Esophagus (tissue), 2 donors: ENCODE data around the gene TTN. TPM values are rescaled to one million over a fixed set of nuclear protein-coding genes. Genes with fewer than 3 reads are reported as not detected.

Experiments used
- H3K27ac ChIP-seq, 2 donors: one replicate each; pipeline ENCODE4 v1.5.1; 2013; ENCODE audit warnings: low read depth in 2 of 2, mild to moderate bottlenecking in 2 of 2, inconsistent platforms in 1 of 2, low read length in 1 of 2, moderate library complexity in 1 of 2
- H3K27me3 ChIP-seq, 2 donors: one replicate each; pipeline ENCODE4 v1.6.1; 2013; ENCODE audit warnings: low read length in 2 of 2, control low read depth in 1 of 2, mild to moderate bottlenecking in 1 of 2; ENCODE audit not compliant: insufficient read depth in 2 of 2, control insufficient read depth in 1 of 2
- H3K36me3 ChIP-seq, 2 donors: one replicate each; pipeline ENCODE4 v1.6.1; 2013; ENCODE audit warnings: low read length in 1 of 2; ENCODE audit not compliant: control insufficient read depth in 2 of 2, insufficient read depth in 2 of 2
- H3K4me1 ChIP-seq, 2 donors: one replicate each; pipeline ENCODE4 v1.6.1; 2013; ENCODE audit warnings: low read length in 1 of 2; ENCODE audit not compliant: control insufficient read depth in 2 of 2, insufficient read depth in 2 of 2
- H3K4me3 ChIP-seq, 2 donors: one replicate each; pipeline ENCODE4 v1.5.1; 2013; ENCODE audit warnings: low read length in 2 of 2, mild to moderate bottlenecking in 2 of 2, low read depth in 1 of 2, moderate library complexity in 1 of 2
- H3K9me3 ChIP-seq, 2 donors: one replicate each; pipeline ENCODE4 v1.6.1; 2013; ENCODE audit warnings: mild to moderate bottlenecking in 2 of 2, low read depth in 1 of 2, low read length in 1 of 2, moderate library complexity in 1 of 2; ENCODE audit not compliant: control insufficient read depth in 2 of 2, insufficient read depth in 1 of 2
- WGBS, 2 donors: extraction: QIAGEN DNeasy Blood & Tissue Kit; methylation state at CpG; one replicate each; pipeline ENCODE4 v1.1.7; 2013; 5-methylcytosine and 5-hydroxymethylcytosine counted together
- polyA plus RNA-seq, 2 donors: library from polyadenylated mRNA; stranded (reverse); fragments of 200-250 nt; gene quantifications; one replicate each; pipeline ENCODE4 v1.2.3, GENCODE V29; 2013
- donor health status: healthy with polysubstance abuse.
- donor health status: Bipolar disorder and iron deficiency.

The TTN gene
- polyA plus RNA-seq, 2 donors: 0.09 to 0.59 TPM

- H3K4me1 ChIP-seq: no peaks in the 10 kb centered on the region
- no peak overlapping the region for H3K4me3 ChIP-seq
- H3K27ac ChIP-seq: no peak overlapping the region
- WGBS, 2 donors: 93 to 95% methylated on average over 5 of the region's 5 CpGs
- H3K9me3 ChIP-seq: no peaks in the 10 kb centered on the region
- H3K36me3 ChIP-seq: no peaks in the 10 kb centered on the region
- H3K27me3 ChIP-seq: no peaks in the 10 kb centered on the region
Observed at GRCh38 chr2:178731300-178731699, 75.9 kb downstream of the TTN start.

GRCh38 chr2:178730049-178730448, 77.2 kb downstream of the TTN start:
- H3K36me3 ChIP-seq: no peaks in the 10 kb centered on the region
- no peak overlapping the region for H3K4me3 ChIP-seq
- whole genome bisulfite sequencing, 2 donors: 89 to 91% methylated on average over 2 of the region's 2 CpGs
- no peak overlapping the region for H3K27ac ChIP-seq
- no peaks in the 10 kb centered on the region for H3K9me3 ChIP-seq
- H3K27me3 ChIP-seq: no peaks in the 10 kb centered on the region
- no peaks in the 10 kb centered on the region for H3K4me1 ChIP-seq

GRCh38 chr2:178723786-178724346, 83.4 kb downstream of the TTN start:
- no peaks in the 10 kb centered on the region for H3K4me1 ChIP-seq
- no peak overlapping the region for H3K4me3 ChIP-seq
- H3K27ac ChIP-seq: no peak overlapping the region
- WGBS, 2 donors: 79 to 85% methylated on average over 5 of the region's 5 CpGs
- H3K36me3 ChIP-seq: no peaks in the 10 kb centered on the region
- H3K9me3 ChIP-seq: no peaks in the 10 kb centered on the region
- no peaks in the 10 kb centered on the region for H3K27me3 ChIP-seq

GRCh38 chr2:178722296-178722695, 84.9 kb downstream of the TTN start:
- Histone ChIP-seq H3K9me3 (no peaks in the 10 kb centered on the region), H3K27ac (no peak overlapping the region), H3K36me3 (no peaks in the 10 kb centered on the region), H3K4me3 (no peak overlapping the region), H3K4me1 (no peaks in the 10 kb centered on the region), H3K27me3 (no peaks in the 10 kb centered on the region)
- 79 to 88% methylated on average over 3 of the region's 3 CpGs for WGBS, 2 donors

- Histone ChIP-seq H3K9me3 (no peaks in the 10 kb centered on the region), H3K4me3 (no peak overlapping the region), H3K27ac (no peak overlapping the region), H3K4me1 (no peaks in the 10 kb centered on the region), H3K27me3 (no peaks in the 10 kb centered on the region), H3K36me3 (no peaks in the 10 kb centered on the region)
- 84% methylated on average over 9 of the region's 9 CpGs for WGBS, 2 donors
Observed at GRCh38 chr2:178718988-178719387, 88.2 kb downstream of the TTN start.

- H3K9me3 ChIP-seq: no peaks in the 10 kb centered on the region
- no peaks in the 10 kb centered on the region for H3K36me3 ChIP-seq
- no peak overlapping the region for H3K27ac ChIP-seq
- WGBS, 2 donors: 33 to 43% methylated on average over 2 of the region's 2 CpGs
- no peaks in the 10 kb centered on the region for H3K4me1 ChIP-seq
- no peak overlapping the region for H3K4me3 ChIP-seq
- no peaks in the 10 kb centered on the region for H3K27me3 ChIP-seq
Observed at GRCh38 chr2:178718283-178718682, 88.9 kb downstream of the TTN start.

GRCh38 chr2:178716394-178716793, 90.8 kb downstream of the TTN start:
- Histone ChIP-seq H3K9me3 (no peaks in the 10 kb centered on the region), H3K36me3 (no peaks in the 10 kb centered on the region), H3K4me3 (no peak overlapping the region), H3K27ac (no peak overlapping the region), H3K4me1 (no peaks in the 10 kb centered on the region), H3K27me3 (no peaks in the 10 kb centered on the region)
- WGBS, 2 donors: 90 to 95% methylated on average over 2 of the region's 2 CpGs

GRCh38 chr2:178715366-178715765, 91.9 kb downstream of the TTN start:
- no peaks in the 10 kb centered on the region for H3K9me3 ChIP-seq
- H3K27ac ChIP-seq: no peak overlapping the region
- WGBS, 2 donors: 85 to 89% methylated on average over 6 of the region's 6 CpGs
- H3K36me3 ChIP-seq: no peaks in the 10 kb centered on the region
- H3K4me1 ChIP-seq: no peaks in the 10 kb centered on the region
- H3K27me3 ChIP-seq: no peaks in the 10 kb centered on the region
- no peak overlapping the region for H3K4me3 ChIP-seq

GRCh38 chr2:178707476-178707875, 99.7 kb downstream of the TTN start:
- WGBS, 2 donors: 62 to 66% methylated on average over 2 of the region's 2 CpGs
- Histone ChIP-seq H3K9me3 (no peaks in the 10 kb centered on the region), H3K4me1 (no peaks in the 10 kb centered on the region), H3K27ac (no peak overlapping the region), H3K4me3 (no peak overlapping the region), H3K36me3 (no peaks in the 10 kb centered on the region), H3K27me3 (no peaks in the 10 kb centered on the region)

- WGBS, 2 donors: 90 to 91% methylated on average over 5 of the region's 5 CpGs
- H3K4me1 ChIP-seq: no peaks in the 10 kb centered on the region
- no peak overlapping the region for H3K27ac ChIP-seq
- no peaks in the 10 kb centered on the region for H3K27me3 ChIP-seq
- no peak overlapping the region for H3K4me3 ChIP-seq
- H3K36me3 ChIP-seq: no peaks in the 10 kb centered on the region
- no peaks in the 10 kb centered on the region for H3K9me3 ChIP-seq
Observed at GRCh38 chr2:178704876-178705275, 102.3 kb downstream of the TTN start.
